K562 (cell line): ENCODE results near the gene SPDEF. TPM values are rescaled to one million over a fixed set of nuclear protein-coding genes. Genes with fewer than 3 reads are reported as not detected.

Source experiments
- FOXK1 ChIP-seq: sonication (generic); formaldehyde crosslinking; IDR thresholded peaks from 2 replicates; pipeline ENCODE4 v1.8.0; 2022; ENCODE audit warnings: missing genetic modification reagents, mild to moderate bottlenecking, borderline replicate concordance
- HNRNPH1 ChIP-seq: fragments of 200-400 bp; formaldehyde crosslinking; optimal IDR thresholded peaks from 2 replicates; pipeline ENCODE3; 2017; ENCODE audit warnings: low read depth, mild to moderate bottlenecking, low read length, moderate library complexity
- NRF1 ChIP-seq, 2 experiments: fragments of 450-650 bp; IDR thresholded peaks in 1 of 2; conservative IDR thresholded peaks in 1 of 2; 2 replicates each; pipeline ENCODE4 v1.6.1; 2014; ENCODE audit warnings: mild to moderate bottlenecking in 2 of 2
- PRPF4 ChIP-seq: fragments of 200-400 bp; formaldehyde crosslinking; IDR thresholded peaks from one replicate; pipeline ENCODE4 v1.6.1; 2017; ENCODE audit warnings: low read length, low read depth, mild to moderate bottlenecking; ENCODE audit not compliant: insufficient read depth, poor library complexity, severe bottlenecking
- RBM34 ChIP-seq: fragments of 200-400 bp; formaldehyde crosslinking; IDR thresholded peaks from 2 replicates; pipeline ENCODE4 v1.6.1; 2018; ENCODE audit warnings: low read length, borderline replicate concordance; ENCODE audit not compliant: insufficient read depth
- RNF2 ChIP-seq: sonication (generic); IDR thresholded peaks from 2 replicates; pipeline ENCODE4 v1.6.1; 2016
- SAFB ChIP-seq: fragments of 200-400 bp; formaldehyde crosslinking; IDR thresholded peaks from 2 replicates; pipeline ENCODE4 v1.6.1; 2017; ENCODE audit warnings: low read depth, low read length, borderline replicate concordance
- SLC30A9 ChIP-seq: fragments of 250-450 bp; sonication (Bioruptor Pico); IDR thresholded peaks from 2 replicates; pipeline ENCODE4 v1.8.0; 2022; ENCODE audit warnings: mild to moderate bottlenecking, moderate library complexity
- THRB ChIP-seq: fragments of 450-650 bp; formaldehyde crosslinking; conservative IDR thresholded peaks from 2 replicates; pipeline ENCODE4 v1.4.0; 2022; ENCODE audit warnings: mild to moderate bottlenecking, missing genetic modification characterization
- TSHZ1 ChIP-seq: fragments of 250-450 bp; sonication (Bioruptor Pico); IDR thresholded peaks from 2 replicates; pipeline ENCODE4 v1.4.0; 2020; ENCODE audit warnings: mild to moderate bottlenecking, moderate library complexity
- ZBTB11 ChIP-seq, 3 experiments: fragments of 200-800 bp in 1 of 3; fragments of 250-450 bp in 1 of 3; fragments of 450-650 bp in 1 of 3; sonication (Bioruptor Pico) in 1 of 3; sonication (Bioruptor generic) in 1 of 3; formaldehyde crosslinking in 1 of 3; IDR thresholded peaks; 2 replicates each; pipeline versions ENCODE4 v1.6.1 to v1.8.0; 2016 to 2022; ENCODE audit warnings: mild to moderate bottlenecking in 2 of 3, missing genetic modification characterization in 2 of 3, missing compliant biosample characterization in 1 of 3, moderate library complexity in 1 of 3
- ZKSCAN1 ChIP-seq: fragments of 150-350 bp; IDR thresholded peaks from 2 replicates; pipeline ENCODE4 v1.6.1; 2016; ENCODE audit warnings: low read depth, low read length
- ZNF146 ChIP-seq: IDR thresholded peaks from one replicate; pipeline ENCODE4 v1.6.1; 2018; ENCODE audit warnings: missing compliant biosample characterization; ENCODE audit not compliant: unreplicated experiment
- ZNF197 ChIP-seq: fragments of 200-800 bp; sonication (Bioruptor generic); IDR thresholded peaks from 2 replicates; pipeline ENCODE4 v1.6.1; 2016; ENCODE audit warnings: low read depth, missing genetic modification characterization, missing compliant biosample characterization
- ZNF354B ChIP-seq: fragments of 250-450 bp; sonication (Bioruptor Pico); IDR thresholded peaks from 2 replicates; pipeline ENCODE4 v1.4.0; 2020
- ZSCAN29 ChIP-seq: fragments of 450-650 bp; IDR thresholded peaks from 2 replicates; pipeline ENCODE4 v1.6.1; 2017
- polyA plus RNA-seq, 8 experiments: library from polyadenylated mRNA; depleted of rRNA in 4 of 8; stranded (reverse) in 5 of 8; unstranded in 3 of 8; fragments of >200 nt; fragmentation: Nextera tagmentation in 2 of 8; fragmentation: Illumina TruSeq in 1 of 8; extraction: Ambion mirVana in 2 of 8; extraction: Trizol in 1 of 8; gene quantifications; 2 replicates each; pipeline versions ENCODE4 v1.2.1 to v1.2.3, GENCODE V29; 2011 to 2014; ENCODE audit warnings: inconsistent platforms in 1 of 8, missing spikeins in 1 of 8
- total RNA-seq, 7 experiments: library from RNA; depleted of rRNA in 6 of 7; stranded (reverse); fragments of >200 nt in 6 of 7; fragmentation: Illumina TruSeq in 2 of 7; extraction: Trizol in 2 of 7; gene quantifications; 2 replicates each; pipeline versions ENCODE4 v1.2.1 to v1.2.3, GENCODE V29; 2011 to 2021; ENCODE audit warnings: low replicate concordance in 1 of 7
- TF ChIP-seq, protein P1 (sequence below), 2 experiments: IDR thresholded peaks; 2 replicates each; pipeline ENCODE4 v1.6.1; 2011; ENCODE audit warnings: borderline replicate concordance in 1 of 2, control low read depth in 1 of 2, low read depth in 1 of 2, low read length in 1 of 2, mild to moderate bottlenecking in 1 of 2, mixed read lengths in 1 of 2, moderate library complexity in 1 of 2; ENCODE audit not compliant: insufficient read depth in 1 of 2, insufficient read length in 1 of 2, poor library complexity in 1 of 2, severe bottlenecking in 1 of 2; ENCODE audit errors: extremely low read depth in 1 of 2

Gene SPDEF
- total and polyA plus RNA-seq, 9 of the 15 experiments (the other 6 are each of a cell fraction or from before 2014, with no cell fraction given), result 0.04 to 0.12 (median 0.11) TPM; not detected in 5

DNA sequence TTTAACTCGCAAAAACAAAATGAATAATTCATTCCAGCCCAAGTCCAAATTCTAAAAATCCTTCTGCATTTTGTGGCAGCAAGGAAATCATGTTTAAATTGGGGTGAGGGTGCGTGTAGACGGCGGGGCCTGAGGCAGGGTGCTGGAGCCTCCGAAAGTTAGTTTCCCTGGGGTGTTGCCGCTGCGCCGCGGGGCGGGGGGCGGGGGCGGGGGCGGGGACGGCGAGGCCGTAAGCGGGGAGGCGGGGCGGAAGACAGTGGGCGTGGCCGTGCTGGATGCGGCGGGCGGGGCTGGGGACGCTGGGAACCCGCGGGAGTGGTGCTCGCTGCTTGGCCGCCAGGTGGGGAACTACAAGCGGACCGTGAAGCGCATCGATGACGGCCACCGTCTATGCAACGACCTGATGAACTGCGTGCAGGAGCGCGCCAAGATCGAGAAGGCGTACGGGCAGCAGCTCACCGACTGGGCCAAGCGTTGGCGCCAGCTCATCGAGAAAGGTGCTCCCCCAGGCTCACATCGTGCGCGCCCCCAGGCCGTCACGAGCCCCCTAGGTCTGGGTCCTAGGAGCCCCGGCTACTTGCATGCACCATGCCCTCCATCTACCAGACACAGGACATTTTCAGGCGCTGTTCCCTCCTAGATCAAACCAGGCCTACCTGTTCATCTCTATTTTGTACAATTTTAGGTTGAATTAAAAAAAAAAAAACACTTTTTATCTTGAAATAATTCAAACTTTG lies 29.0 kb downstream of the SPDEF start (continued):
- TF ChIP-seq TSHZ1 (CRISPR knock-in tag), result no peak
- TF ChIP-seq SAFB, result no peak
- no peak for TF ChIP-seq HNRNPH1
- no peak for TF ChIP-seq ZNF197
- TF ChIP-seq RNF2, result 0 out of 2 replicates have a peak, but pooled peaks have one; percentile 32
- no peak for TF ChIP-seq ZNF354B (CRISPR knock-in tag)
- TF ChIP-seq PRPF4, result no peak
- no peak for TF ChIP-seq ZNF146 (CRISPR knock-in tag)
- TF ChIP-seq ZBTB11 (CRISPR knock-in tag; IDR thresholded peaks at IDR 0.05), result no peak; a peak in 1 of 6 replicates
- 0 out of 4 replicates have a peak, but pooled peaks of 1 of the 2 experiments have one; percentile 14 for TF ChIP-seq NRF1 (conservative IDR thresholded peaks at IDR 0.05 in 1 of 2, IDR thresholded peaks at IDR 0.05 in 1 of 2)
- TF ChIP-seq SLC30A9, result no peak
- TF ChIP-seq THRB (CRISPR knock-in tag), result no peak
- TF ChIP-seq ZKSCAN1, result peak; percentile 81
- TF ChIP-seq, protein P1, sequence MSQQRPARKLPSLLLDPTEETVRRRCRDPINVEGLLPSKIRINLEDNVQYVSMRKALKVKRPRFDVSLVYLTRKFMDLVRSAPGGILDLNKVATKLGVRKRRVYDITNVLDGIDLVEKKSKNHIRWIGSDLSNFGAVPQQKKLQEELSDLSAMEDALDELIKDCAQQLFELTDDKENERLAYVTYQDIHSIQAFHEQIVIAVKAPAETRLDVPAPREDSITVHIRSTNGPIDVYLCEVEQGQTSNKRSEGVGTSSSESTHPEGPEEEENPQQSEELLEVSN (IDR thresholded peaks at IDR 0.05; ENCODE audit: borderline replicate concordance in 1 of 2, extremely low read depth in 1 of 2, insufficient read depth in 1 of 2, insufficient read length in 1 of 2, low read depth in 1 of 2, low read length in 1 of 2, poor library complexity in 1 of 2, severe bottlenecking in 1 of 2), result peak; percentile 88 to 92
- TF ChIP-seq ZSCAN29, result peak; percentile 88
- TF ChIP-seq RBM34, result no peak
- no peak for TF ChIP-seq FOXK1 (CRISPR knock-in tag)
